Keratinocyte (primary cell): ENCODE measurements around the gene NSF. TPM values are rescaled to one million over a fixed set of nuclear protein-coding genes. Genes with fewer than 3 reads are reported as not detected.
A peak's percentile ranks its signal among the peaks of the same experiment; 100 is the strongest.

Source experiments
- DNase-seq: peaks from one replicate; pipeline ENCODE4 v3.0.0-alpha.2; 2011; ENCODE audit warnings: low read depth, missing footprints, low spot score
- FAIRE-seq: peaks from 2 replicates; lab custom pipeline; 2011; peaks lifted over from hg19 to GRCh38; lab: Jason Lieb, UNC
- H2AFZ ChIP-seq: 2 replicates; pipeline ENCODE4 v1.6.0; 2012; ENCODE audit warnings: low read length, control low read depth, inconsistent platforms; ENCODE audit not compliant: control insufficient read depth
- H3K27ac ChIP-seq: 2 replicates; pipeline ENCODE4 v1.5.1; 2011; ENCODE audit warnings: low read length; ENCODE audit not compliant: control insufficient read depth, insufficient read depth
- H3K27me3 ChIP-seq: 3 replicates; pipeline ENCODE4 v1.6.0; 2011; ENCODE audit warnings: low read length; ENCODE audit not compliant: control insufficient read depth, insufficient read depth; ENCODE audit errors: extremely low read depth
- H3K36me3 ChIP-seq, 2 experiments: 2 replicates in 1 of 2; 3 replicates in 1 of 2; pipeline ENCODE4 v1.5.1; 2011; ENCODE audit warnings: low read length in 2 of 2, mild to moderate bottlenecking in 1 of 2; ENCODE audit not compliant: control insufficient read depth in 2 of 2, insufficient read depth in 2 of 2; ENCODE audit errors: extremely low read depth in 1 of 2
- H3K4me1 ChIP-seq: 3 replicates; pipeline ENCODE4 v1.5.1; 2011; ENCODE audit warnings: low read length; ENCODE audit not compliant: control insufficient read depth, insufficient read depth; ENCODE audit errors: extremely low read depth
- H3K4me2 ChIP-seq: 3 replicates; pipeline ENCODE4 v1.6.0; 2011; ENCODE audit warnings: low read depth, low read length; ENCODE audit not compliant: control insufficient read depth, insufficient read depth; ENCODE audit errors: extremely low read depth
- H3K4me3 ChIP-seq, 3 experiments: fragments of 200-600 bp in 1 of 3; sonication (generic) in 1 of 3; 2 replicates in 2 of 3; 3 replicates in 1 of 3; pipeline ENCODE4 v1.5.1; 2011 to 2016; ENCODE audit warnings: low read length in 3 of 3, mild to moderate bottlenecking in 3 of 3, control low read depth in 2 of 3, inconsistent platforms in 1 of 3, low read depth in 1 of 3, mixed read lengths in 1 of 3, mixed run types in 1 of 3, moderate library complexity in 1 of 3; ENCODE audit not compliant: control insufficient read depth in 2 of 3, insufficient read depth in 2 of 3; ENCODE audit errors: extremely low read depth in 1 of 3
- H3K79me2 ChIP-seq: 2 replicates; pipeline ENCODE4 v1.6.0; 2012; ENCODE audit warnings: low read length; ENCODE audit not compliant: control insufficient read depth, insufficient read depth
- H3K9ac ChIP-seq: 3 replicates; pipeline ENCODE4 v1.6.0; 2011; ENCODE audit warnings: low read length; ENCODE audit not compliant: control insufficient read depth, insufficient read depth; ENCODE audit errors: extremely low read depth
- H3K9me1 ChIP-seq: 3 replicates; pipeline ENCODE4 v1.6.0; 2011; ENCODE audit warnings: low read length; ENCODE audit not compliant: control insufficient read depth, insufficient read depth; ENCODE audit errors: extremely low read depth
- H3K9me3 ChIP-seq: 2 replicates; pipeline ENCODE4 v1.5.1; 2012; ENCODE audit warnings: low read depth, low read length; ENCODE audit not compliant: control insufficient read depth
- H4K20me1 ChIP-seq: 3 replicates; pipeline ENCODE4 v1.6.0; 2011; ENCODE audit warnings: low read length; ENCODE audit not compliant: control insufficient read depth, insufficient read depth; ENCODE audit errors: extremely low read depth
- CTCF ChIP-seq, 3 experiments: IDR thresholded peaks in 1 of 3; conservative IDR thresholded peaks in 1 of 3; optimal IDR thresholded peaks in 1 of 3; 2 replicates in 2 of 3; 3 replicates in 1 of 3; pipeline versions ENCODE3 to v1.5.1; 2011; ENCODE audit warnings: low read length in 3 of 3, mild to moderate bottlenecking in 3 of 3, moderate library complexity in 2 of 3, control low read depth in 1 of 3, inconsistent platforms in 1 of 3; ENCODE audit not compliant: insufficient read depth in 2 of 3; ENCODE audit errors: extremely low read depth in 1 of 3
- EZH2 ChIP-seq: IDR thresholded peaks from one replicate; pipeline ENCODE4 v1.6.1; 2012; ENCODE audit warnings: inconsistent platforms, mild to moderate bottlenecking, low read length, moderate library complexity
- dilution Hi-C: fragments of 300-500 bp; cut with MboI; formaldehyde crosslinking; loops from one replicate; pipeline ENCODE4 v1.7.0; 2020; ENCODE audit warnings: low sequenced_read_pairs; ENCODE audit not compliant: extremely low pct_ligation_motif_present
- polyA plus RNA-seq, 5 experiments: library from polyadenylated mRNA; depleted of rRNA in 3 of 5; stranded (reverse) in 3 of 5; stranded (forward) in 1 of 5; unstranded in 1 of 5; fragments of >200 nt; gene quantifications; 1 replicate in 1 of 5; 2 replicates in 3 of 5; 3 replicates in 1 of 5; pipeline versions ENCODE4 v1.2.1 to v1.2.3, GENCODE V29; 2011 to 2012; ENCODE audit warnings: missing spikeins in 2 of 5, low read depth in 1 of 5, low replicate concordance in 1 of 5

Gene NSF
- polyA plus RNA-seq, 1 donor (not counting 4 experiments of a cell fraction or from before 2014, with no cell fraction given): 32.3 TPM

GRCh38 chr17:46758614-46759013, 168.1 kb downstream of the NSF start:
- Histone ChIP-seq H3K79me2 (no peaks in the 10 kb centered on the region), H3K36me3 (peaks cover 4 to 5% of the 10 kb centered on the region in 2 experiments), H3K4me2 (peak overlapping the region; percentile 19), H3K9me1 (no peaks in the 10 kb centered on the region), H2AFZ (no peak overlapping the region), H3K27ac (no peak overlapping the region), H3K27me3 (no peaks in the 10 kb centered on the region), H3K9me3 (no peaks in the 10 kb centered on the region), H3K9ac (no peak overlapping the region), H3K4me3 (no peak overlapping the region), H4K20me1 (no peaks in the 10 kb centered on the region), H3K4me1 (peaks cover 37% of the 10 kb centered on the region)
- dilution Hi-C loops: no loop called here
- no peak for TF ChIP-seq EZH2
- TF ChIP-seq CTCF (optimal IDR thresholded peaks at IDR 0.05 in 1 of 3, IDR thresholded peaks at IDR 0.05 in 1 of 3, conservative IDR thresholded peaks at IDR 0.05 in 1 of 3; ENCODE audit: extremely low read depth in 1 of 3, insufficient read depth in 2 of 3, low read length in 3 of 3): no peak
- no peak for DNase-seq
- FAIRE-seq: no peak

GRCh38 chr17:46759141-46759540, 168.7 kb downstream of the NSF start:
- no peak overlapping the region for H3K9ac ChIP-seq
- H3K4me3 ChIP-seq: no peak overlapping the region
- H3K27me3 ChIP-seq: no peaks in the 10 kb centered on the region
- dilution Hi-C loops: no loop called here
- peaks cover 37% of the 10 kb centered on the region for H3K4me1 ChIP-seq
- H3K9me1 ChIP-seq: no peaks in the 10 kb centered on the region
- TF ChIP-seq CTCF (optimal IDR thresholded peaks at IDR 0.05 in 1 of 3, IDR thresholded peaks at IDR 0.05 in 1 of 3, conservative IDR thresholded peaks at IDR 0.05 in 1 of 3; ENCODE audit: extremely low read depth in 1 of 3, insufficient read depth in 2 of 3, low read length in 3 of 3): no peak
- TF ChIP-seq EZH2: no peak
- H2AFZ ChIP-seq: no peak overlapping the region
- H3K79me2 ChIP-seq: no peaks in the 10 kb centered on the region
- no peak for FAIRE-seq
- H3K36me3 ChIP-seq: peaks cover 4 to 5% of the 10 kb centered on the region in 2 experiments
- peak overlapping the region; percentile 19 for H3K4me2 ChIP-seq
- H3K27ac ChIP-seq: no peak overlapping the region
- H4K20me1 ChIP-seq: no peaks in the 10 kb centered on the region
- no peak for DNase-seq
- H3K9me3 ChIP-seq: no peaks in the 10 kb centered on the region
